Stimulated activated CD4-positive, alpha-beta T cell treated with anti-CD3 and anti-CD28 coated beads, Interleukin-1b, Interleukin-23, amount 100 ng/mL, for 48 hours (primary cell): Measurements from ENCODE around the gene PPOX.
A peak's percentile ranks its signal among the peaks of the same experiment; 100 is the strongest.

Experiments used
- DNase-seq: peaks from one replicate; pipeline ENCODE4 v3.0.0-alpha.2; 2020

PPOX gene

DNA sequence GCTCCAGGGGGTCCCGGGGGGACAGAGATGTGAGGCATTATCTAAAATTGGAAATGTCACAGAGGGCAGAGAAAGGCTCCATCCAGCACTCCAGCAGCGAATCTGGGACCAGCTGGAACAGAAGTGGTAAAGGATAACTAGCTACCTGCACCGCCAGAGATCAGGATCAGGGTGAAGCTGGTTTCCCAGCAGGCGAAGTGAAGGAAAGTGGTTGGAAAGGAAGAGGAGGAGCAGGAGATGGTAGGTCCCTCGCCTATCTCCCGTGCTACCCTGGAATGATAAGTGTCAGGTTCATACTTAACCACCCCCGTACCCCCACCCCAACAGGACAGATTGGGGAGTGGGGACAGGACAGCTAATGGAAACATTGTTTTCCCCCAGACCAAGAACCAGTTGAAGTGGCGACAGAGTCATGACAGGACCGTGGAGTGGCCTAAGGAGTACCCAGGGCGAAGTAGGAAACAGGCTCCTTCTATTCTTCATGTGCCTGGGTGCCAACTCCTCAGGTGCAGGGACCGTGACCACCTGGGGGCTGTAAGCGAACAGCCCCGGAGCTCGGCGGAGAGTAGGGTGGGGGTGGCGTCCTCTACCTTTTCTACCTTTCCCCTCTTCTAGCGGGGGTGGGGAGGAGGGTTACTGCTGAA is 10.4 kb downstream of the PPOX start:
- DNase-seq: no peak

DNA sequence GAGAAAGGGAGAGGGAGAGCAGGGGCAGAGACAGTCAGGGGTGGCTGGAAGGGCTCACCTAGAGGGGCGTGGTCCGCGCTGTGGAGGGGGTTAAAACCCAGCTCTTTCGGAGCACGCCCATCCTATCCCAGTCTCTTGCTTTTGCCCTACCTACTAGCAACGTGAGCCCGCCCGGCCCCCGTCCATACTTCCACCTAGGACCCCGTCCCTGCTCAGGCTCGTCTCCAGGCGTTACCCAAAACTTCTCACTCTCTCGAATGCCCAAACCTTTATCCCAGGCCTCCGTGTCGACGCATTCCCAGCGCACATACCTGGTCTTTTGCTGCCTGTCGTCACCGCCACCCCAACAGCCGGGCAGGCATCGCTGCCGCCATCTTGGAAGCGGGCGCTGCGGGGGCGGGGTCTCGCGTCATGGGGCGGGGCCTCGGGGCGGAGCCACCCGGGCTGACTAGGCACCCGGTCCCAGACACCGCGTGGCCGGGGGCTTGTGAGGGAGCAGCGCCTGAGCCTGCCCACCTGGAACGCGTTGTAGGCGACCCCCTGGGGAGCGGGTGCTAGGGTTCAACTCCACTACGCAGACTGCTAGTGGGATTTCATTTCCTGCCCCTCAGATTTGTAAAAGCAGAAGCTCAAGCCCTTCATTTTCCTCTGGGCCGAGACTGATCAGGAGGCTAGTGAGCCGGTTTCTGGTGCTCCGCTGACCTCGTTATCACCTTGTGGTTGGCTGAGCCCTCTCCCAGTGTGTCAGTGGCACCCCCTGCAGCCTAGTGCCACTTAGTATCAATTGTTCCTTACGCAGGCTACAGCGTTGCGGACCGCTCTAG is 11.1 kb downstream of the PPOX start, which contains the start of gene B4GALT3:
B4GALT3 (minus strand) TSS at position 396 of the 824 bp plus-strand sequence. CDS start 1,447 bp downstream, outside the sequence.
- DNase-seq: peak; percentile 93

DNA sequence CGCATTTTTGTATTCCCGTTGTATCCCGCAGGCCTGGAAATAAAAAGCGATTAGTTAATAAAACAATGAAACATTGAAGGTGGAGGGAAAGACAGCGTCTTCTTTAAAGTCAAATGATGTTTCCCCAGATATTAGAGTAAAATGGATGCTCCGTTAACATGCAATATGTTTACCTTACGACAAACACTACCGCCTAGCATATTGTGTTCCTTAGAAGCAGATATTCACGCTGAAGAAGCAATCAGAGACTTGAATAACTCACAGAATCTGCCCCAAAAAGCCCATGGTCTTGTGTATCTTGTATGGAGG is 11.7 kb downstream of the PPOX start:
- no peak for DNase-seq

DNA sequence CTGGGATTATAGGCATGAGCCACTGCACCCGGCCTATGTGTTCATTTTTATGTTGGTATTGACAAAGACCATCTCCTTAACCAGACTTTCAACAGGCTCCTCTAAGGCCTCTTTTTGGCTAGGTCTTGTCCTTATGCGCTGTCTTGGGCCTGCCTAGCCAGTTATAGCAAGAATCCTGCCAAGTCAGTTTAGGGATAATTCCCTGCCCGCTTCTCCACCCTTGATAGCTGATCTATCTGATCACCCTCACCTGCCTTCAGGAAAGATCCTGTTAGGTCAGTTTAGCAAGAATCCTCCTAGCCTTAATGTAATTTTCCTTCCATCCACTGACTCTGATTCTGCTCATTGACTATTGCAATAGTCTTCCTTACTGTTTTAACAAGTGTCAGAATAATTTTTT is 13.5 kb downstream of the PPOX start:
- DNase-seq: no peak

DNA sequence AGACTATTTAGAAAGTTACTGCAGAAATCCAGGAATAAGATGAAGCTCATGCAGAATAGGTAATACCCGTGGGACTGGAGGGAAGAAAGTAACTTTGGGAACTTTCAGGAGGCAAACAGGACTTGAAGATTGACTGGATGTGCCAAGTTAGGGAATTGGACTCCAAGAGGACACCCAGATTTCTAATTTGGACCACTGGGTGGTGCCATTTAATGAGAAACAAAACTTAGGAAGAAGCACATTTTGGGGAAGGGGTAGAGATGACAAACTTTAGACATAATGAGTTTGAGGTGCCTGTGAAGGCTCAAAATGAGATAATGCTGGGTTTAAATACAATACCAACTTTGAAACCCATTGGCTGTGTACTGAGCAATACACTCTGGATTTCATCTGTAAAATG is 14.4 kb downstream of the PPOX start:
- no peak for DNase-seq

DNA sequence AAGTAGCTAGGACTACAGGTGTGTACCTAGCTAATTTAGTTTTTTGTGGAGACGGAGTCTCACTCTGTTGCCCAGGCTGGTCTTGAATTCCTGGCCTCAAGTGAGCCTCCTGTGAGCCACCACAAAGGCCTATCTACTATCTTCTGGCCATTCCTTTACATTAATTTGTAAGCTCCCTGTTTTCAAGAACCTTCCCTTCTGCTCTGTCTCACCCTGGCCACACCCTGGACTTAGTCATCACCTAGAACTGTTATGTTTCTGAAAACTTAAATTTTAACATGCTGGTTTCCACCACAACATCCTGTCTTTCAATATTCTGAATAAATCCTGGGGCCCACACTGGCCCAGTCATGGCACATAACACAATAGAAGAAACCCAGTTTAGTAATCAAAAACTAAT is 16.0 kb downstream of the PPOX start:
- peak; percentile 74 for DNase-seq

DNA sequence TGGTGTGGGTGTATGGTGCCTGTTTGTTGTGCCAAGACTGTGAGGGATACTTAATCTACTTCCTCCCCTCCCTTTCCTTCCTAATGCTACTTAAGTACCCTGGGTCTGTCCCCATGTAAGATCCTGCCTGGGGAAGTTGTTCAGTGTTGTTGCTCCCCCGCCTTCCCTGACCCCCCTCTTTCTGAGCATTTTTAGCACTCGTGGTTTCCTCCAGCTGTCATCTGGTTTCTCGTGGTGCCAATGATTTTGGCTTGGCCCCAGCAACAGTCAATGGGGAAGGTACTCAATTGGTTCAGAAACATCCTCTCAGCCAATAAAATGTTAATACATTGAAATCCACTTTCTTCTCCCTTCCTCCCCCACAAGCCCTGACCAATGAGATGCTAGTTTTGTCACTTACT is 19.1 kb downstream of the PPOX start:
- peak; percentile 76 for DNase-seq

DNA sequence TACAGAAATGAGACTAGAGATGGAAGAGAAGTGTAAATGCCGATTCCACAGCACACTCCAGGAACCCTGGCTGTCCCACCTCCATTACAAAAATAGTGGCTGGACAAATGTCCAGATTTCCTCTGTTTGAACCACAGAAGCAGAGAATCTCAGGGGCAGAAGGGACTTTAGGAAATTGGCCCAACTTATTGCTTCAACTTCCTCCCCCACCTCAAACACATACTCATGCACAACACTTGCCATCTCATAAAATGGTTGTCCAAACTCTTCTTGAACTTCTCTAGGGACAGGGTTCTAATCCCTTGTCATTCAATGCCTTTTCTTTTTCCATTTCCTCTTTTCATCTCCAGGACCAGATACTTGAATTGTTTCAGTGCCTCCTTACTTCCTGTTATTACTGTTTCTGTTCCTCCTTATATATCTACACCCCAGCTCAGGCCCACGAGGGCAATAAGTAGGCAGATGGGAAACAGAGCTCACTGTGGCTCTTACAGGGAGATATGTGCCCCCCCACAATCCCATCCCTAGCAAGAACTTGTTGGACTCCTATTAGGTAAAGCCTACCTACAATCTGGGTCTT is 19.6 kb downstream of the PPOX start:
- DNase-seq: no peak

DNA sequence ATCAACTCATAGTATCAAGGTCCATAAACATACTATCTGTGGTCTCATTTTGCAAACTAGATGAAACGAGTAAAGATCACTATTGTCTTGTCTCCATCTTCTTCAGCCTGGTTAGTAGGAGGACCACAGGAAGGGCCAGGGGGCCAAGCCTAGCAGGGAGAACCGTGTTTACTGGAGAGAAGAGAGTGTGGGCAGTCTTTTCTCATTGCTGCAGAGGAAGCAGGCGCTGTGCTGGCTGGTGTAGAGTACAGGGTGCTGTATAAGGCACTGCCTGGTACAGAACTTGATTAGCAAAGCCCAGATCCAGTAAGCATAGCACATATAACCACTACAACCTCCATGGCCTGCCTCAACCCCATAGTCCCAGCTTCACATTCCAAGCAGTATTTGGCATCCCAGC is 21.1 kb downstream of the PPOX start:
- no peak for DNase-seq

DNA sequence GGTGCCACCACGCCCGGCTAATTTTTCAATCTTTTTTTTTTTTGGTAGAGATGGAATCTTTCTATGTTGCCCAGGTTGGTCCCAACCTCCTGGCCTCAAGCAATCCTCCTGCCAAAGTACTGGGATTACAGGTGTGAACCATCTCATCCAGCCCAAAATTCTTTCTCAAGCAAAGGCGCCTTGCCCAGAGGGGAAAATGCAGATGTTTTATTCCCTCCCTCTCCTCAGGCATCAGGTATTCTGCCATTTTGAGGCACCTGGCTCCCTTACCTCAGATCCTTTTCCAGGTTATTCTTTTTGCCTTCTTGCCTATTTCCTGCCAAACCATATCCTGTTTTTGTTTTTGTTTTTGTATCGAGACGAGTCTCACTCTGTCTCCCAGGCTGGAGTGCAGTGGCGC is 22.2 kb downstream of the PPOX start:
- DNase-seq: no peak

DNA sequence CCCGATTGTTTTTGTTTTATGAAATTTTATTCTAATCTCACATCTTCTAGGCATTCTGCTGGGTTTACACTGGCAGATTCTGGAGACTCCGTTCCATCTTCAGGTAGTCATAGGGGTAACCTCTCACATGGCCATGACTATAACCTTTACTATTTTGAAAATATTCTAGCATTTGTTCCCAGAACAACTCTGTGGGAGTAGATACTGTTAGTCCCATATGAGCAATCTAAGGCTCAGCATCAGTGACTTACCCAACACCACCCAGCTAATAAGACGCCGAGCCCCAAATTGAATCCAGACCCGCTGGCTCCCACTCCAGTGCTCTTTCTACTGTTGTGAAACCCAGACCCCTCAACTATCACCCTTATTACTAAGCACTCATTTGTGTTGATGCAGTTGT is 22.8 kb downstream of the PPOX start:
- no peak for DNase-seq

DNA sequence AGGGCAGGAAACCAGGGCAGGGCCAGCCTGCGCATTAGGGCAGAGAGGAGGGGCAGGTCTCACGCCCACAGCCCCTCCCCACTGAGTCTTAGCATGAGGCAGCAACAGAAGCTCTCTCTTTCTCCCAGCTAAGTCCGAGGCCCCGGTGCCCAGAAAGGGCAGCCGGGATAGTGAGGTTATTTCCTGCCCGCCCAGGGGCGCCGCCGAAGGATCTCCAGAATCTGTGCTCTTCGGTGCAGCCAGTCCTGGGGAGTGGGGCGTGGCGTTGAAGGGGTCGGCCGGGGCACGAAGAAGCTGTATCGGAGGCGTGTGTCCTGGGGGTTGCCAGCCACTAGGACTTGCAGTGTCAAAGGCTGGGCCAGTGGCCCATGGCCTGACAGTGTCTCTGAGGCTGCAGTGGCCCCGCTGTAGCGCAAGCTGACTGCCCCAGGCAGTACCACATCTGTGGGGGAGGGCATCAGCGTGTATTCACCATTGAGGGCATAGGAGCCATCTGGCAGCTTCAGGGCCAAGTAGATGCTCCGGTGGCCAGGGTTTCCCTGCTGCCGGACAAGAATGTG is 24.8 kb downstream of the PPOX start:
- DNase-seq: no peak

DNA sequence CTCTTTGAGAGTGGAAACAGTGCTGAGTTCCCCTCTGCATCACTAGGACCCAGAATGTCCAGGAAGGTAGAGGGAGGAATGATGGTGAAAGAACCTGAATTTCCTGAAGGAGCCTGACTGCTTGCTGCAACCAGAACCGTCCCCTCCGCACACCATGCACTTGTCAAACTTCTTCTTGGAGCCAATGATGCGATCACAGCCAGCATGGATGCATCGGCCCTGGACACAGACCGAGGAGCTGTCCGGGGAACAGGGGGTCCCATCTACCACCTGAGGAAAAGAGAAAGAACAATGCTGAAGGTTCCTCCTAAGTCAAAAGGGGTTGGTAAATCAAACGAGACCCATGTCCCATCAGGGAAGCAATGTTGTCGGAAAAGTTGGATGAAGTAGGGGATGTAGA is 25.7 kb downstream of the PPOX start:
- DNase-seq: no peak

DNA sequence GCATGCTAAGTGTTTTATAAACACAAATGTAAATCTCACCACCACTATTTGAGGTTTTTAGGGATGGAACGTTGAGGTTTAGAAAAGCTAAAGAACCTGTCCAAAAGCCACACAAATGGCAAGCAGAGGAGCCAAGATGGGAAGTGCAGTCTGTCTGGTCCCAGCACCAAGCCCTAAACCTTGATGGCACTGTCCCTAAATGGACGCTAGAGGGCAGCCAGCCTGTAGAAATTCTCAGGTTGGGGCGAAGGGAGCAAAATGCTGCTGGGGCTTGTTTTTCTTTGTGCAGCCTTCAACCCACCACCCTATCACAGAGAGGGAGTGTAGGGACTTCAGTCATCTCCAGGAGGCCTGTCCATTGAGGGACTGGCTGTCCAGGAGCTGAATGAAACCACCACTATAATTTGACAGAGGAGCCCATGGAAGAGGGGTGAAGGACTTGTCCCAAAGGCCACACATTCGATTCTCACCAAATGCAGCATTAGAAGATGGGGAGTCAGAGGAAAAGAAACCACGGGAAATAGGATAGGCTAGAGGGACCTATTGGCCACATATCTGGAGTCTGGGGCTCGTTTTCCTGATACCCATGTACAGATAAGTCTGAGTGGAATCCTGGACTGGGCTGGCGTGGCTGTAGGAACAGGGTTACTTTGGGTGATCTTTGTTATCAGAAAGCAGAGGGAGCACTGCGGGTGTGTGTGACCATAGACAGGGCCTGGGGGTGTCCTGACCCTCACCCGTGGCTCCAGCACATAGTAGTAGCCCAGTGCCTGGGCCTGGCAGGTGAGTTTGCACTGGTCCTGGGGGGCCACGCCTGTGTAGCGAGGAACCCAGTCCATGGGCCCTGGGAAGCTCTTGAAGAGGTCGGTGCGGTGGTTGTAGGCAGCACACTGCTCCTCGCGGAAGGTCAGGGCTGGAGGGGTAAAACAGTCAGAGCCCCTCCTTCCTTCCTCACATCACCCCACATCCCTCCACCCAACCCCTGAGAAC is 26.5 kb downstream of the PPOX start:
- peak; percentile 69 for DNase-seq

DNA sequence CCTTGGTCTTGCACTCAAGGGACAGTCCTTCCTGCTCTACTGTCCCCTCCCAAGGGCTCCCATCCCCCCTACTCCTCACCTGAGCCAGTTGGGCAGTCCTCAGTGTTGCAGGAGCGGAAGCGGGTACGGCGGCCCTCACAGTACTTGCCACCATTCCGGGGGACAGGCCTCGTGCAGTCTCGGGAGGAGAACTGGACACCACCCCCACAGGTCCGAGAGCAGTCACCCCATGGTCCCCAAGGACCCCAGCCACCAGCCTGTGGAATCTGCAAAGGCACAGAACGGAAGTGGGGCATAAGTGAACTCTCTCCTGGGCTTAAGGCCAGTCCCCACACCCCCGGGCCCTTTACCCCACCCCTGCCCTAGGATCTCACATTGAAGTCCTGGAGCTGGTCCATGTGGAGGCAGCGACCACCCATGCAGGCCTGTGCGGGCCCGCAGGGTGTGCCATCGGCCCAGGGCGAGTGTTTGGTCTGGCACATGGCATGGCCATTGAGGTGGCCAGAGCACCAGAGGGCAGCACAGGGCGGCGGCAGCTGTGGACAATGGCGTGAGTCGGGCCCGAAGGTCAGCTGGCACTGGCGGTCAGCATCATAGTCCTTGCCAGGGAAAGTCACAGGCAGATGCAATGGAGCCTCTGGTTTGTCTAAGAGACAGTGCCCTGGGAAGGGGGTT is 27.5 kb downstream of the PPOX start:
- DNase-seq: no peak

DNA sequence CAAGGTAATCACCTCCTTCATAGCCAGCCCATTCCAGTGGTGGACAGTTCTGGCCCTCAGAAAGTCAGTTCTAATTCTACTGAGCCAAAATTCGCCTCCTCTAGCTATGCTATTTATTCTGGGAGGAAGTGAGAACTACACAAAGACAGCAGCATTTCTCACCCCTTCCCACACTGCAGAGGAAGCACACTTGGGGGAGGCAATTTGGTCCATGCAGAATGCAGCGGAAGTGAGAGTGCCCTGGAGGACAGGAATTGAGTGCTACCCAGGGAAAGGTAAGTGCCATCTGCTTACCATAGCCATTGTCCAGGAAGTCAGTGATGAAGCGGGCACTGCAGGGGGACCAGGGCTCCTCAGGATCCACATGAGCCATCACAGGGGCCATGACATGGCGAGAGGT is 28.9 kb downstream of the PPOX start:
- no peak for DNase-seq

DNA sequence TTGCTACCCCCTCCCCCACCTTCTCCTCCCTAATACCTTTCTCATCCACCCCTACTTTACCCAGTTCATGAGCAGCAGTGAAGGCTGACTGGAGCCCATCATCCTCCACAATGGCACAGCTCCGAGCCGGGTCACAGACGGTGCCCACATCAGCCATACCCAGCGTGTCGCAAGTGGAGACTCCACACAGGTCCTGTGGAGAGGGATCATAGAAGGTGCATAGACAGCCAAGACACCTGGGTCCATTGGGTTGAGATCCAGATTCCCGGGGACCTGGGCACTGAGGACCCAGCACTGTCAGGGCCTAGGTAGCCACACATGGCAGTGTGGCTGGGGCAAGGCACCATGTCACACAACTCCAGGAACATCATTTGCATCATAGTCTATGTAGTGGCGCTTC is 29.9 kb downstream of the PPOX start:
- no peak for DNase-seq

DNA sequence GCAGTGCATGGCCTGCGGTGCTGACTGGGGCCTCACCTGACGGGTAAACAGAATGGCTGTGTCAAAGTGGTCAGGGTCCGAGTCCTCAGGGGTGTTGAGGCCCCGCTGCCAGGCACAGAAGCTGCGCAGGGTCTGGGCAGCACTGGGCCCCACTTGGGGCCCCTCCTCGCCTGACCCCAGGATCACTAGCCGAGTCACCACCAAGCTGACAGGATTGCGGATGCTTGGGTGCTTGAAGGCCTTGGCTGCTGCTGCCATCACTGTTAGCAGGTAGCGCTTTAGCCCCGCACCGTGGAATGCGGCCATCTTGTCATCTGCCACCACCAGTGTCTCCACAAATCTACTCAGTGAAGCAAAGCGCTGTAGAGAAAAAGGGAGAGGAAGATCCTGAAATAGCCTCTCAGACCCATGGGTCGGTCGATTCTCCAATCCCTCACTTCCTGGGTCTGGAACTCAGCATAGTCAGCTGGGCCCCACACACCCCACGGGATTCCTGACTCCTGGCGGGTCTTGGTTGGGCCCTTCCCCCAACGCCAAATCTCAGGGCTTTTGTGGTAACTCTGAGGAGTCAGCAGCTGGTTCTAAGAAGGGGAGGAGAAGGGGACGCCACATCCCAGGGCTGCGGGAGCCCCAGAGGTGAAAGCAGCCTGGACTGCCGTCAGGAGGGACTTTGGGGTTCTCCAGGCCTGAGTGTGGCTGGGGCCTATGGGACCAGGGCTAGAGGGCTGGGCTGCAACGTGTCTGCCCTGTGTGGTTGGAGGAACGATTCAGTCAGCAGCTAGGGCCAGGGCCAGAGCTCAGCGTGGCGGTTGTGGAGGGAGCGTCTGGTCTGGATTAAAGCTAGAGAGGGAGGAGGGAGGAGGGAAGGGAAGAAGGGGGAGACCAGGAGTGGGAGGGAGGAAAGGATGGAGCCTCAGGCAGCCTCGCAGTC is 30.6 kb downstream of the PPOX start:
- DNase-seq: no peak

DNA sequence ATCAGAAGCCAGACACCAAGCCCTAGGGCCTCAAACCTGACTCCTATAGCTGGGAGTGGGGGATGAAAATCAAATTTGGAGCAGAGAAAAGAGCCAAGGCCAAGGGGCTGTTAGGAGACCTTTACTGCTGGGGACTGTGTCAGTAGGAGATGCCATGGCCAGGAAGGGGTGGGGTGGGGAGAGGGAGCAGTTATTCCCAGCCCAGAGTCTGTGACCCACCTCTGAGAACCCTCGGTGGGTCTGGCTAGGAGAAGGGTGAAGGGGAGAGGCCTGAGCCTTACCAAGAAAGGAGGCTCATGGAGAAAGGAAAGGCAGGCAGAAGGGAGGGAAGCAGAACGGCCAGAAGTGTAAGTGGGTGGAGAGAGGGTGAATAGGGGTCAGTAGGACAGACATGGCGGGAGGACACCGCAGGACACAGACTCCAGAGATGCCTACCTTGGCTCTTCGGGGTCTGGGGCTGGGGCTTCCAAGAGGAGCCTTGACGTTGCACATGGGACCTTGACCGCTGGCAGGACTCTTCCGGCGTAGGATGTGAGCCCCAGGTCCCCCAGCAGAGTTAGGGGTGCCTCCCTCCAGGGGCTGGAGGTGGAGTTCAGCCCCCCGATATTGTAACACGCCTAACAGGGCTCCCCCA is 31.5 kb downstream of the PPOX start:
- no peak for DNase-seq

DNA sequence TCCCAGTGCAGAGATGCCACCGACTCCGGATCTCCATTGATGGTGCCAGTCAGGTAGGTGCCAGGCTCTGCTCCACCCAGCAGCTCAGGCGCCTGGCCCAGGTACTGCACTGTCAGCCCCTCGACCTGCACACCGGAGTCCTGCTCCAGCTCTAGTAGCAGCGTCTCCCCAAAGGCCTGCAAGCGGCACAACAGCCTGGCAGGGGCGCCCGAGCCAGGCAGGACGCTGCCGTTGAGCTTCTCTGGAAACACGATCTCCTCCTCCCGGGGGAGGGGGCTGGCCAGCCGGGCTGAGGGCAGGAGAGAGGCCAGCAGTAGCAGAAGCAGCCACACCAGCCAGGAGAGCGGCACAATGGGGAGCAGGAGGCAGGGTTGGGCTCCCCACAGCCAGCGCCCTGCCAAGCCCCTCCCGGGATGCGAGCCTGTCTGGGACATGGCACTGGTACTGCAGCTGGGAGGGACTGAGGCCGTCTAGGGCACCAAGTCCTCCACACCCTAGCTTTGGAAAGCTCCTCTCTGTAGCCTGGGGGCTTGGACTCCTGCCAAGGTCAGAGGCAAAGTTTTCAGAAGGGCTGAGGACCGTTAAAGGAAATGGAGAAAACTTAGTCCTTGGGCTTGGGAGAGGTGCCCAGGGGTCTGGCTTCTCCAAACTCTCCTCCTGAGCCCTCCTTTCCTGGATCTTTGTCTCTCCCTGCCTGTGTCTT is 32.1 kb downstream of the PPOX start:
- no peak for DNase-seq
